ENCODE measurements around the gene ACACA. TPM values are rescaled to one million over a fixed set of nuclear protein-coding genes. Genes with fewer than 3 reads are reported as not detected.

The ACACA gene
- total and polyA plus RNA-seq, 9 donors = 10.9 to 104 (median 37.9) TPM

DNA sequence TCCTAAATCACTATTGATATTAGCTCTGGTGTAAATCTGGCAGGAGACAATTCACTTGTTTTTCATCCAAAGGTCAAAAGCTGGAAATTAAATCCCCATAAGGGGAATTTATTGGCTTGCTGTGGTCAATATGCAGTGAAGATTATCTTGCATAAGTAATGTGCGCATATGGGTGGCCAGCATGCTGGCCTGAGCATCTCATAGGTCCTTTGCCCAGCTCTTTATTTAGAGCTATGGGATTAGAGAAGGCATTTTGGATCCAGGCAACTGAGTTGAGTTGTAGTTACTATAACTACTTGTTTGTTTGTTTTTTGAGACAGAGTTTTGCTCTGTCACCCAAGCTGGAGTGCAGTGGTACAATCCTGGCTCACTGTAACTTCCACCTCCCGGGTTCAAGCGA is 347.1 kb downstream of the ACACA start:
- intact Hi-C loops (cut with DNase I) = loop anchor here in 1 of 4 donors (10.0 kb wide), 1 partner anchor 425 kb away; no protein-coding TSS in a partner anchor
- no peaks in the 10 kb centered on the region for H3K9me3 ChIP-seq
- TF ChIP-seq, protein P1, sequence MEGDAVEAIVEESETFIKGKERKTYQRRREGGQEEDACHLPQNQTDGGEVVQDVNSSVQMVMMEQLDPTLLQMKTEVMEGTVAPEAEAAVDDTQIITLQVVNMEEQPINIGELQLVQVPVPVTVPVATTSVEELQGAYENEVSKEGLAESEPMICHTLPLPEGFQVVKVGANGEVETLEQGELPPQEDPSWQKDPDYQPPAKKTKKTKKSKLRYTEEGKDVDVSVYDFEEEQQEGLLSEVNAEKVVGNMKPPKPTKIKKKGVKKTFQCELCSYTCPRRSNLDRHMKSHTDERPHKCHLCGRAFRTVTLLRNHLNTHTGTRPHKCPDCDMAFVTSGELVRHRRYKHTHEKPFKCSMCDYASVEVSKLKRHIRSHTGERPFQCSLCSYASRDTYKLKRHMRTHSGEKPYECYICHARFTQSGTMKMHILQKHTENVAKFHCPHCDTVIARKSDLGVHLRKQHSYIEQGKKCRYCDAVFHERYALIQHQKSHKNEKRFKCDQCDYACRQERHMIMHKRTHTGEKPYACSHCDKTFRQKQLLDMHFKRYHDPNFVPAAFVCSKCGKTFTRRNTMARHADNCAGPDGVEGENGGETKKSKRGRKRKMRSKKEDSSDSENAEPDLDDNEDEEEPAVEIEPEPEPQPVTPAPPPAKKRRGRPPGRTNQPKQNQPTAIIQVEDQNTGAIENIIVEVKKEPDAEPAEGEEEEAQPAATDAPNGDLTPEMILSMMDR (IDR thresholded peaks at IDR 0.05) = no peak
- TF ChIP-seq EP300 (IDR thresholded peaks at IDR 0.05) = no peak
- TF ChIP-seq POLR2A (IDR thresholded peaks at IDR 0.05) = no peak
- H3K4me1 ChIP-seq (ENCODE audit: insufficient read depth) = peaks cover 9% of the 10 kb centered on the region
- WGBS, 3 donors = 95 to 98% (median 97%) methylated on average over 3 of the region's 3 CpGs
- no peak overlapping the region for H3K4me3 ChIP-seq
- H3K27me3 ChIP-seq = no peaks in the 10 kb centered on the region
- no peak overlapping the region for H3K27ac ChIP-seq
- DNase-seq = no peak
- H3K36me3 ChIP-seq = no peaks in the 10 kb centered on the region

DNA sequence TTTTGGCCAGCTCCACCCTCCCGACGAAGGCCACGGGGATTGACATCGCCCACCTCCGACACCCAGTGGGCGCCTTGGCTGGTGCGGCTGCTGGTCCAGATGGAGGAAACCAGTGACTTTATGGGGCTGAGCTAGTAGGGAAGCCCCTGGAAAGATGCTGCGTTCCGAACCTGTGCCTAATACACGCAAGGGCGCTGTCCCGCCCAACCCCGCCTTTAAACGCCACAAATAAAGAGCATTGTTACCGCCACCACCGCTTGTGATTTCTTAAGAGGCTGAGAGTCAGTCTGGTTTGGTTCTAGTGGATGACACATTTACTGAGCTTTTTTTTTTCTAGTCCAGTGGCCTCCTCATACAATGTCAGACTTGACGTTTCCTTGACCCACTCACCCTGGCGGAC is 350.0 kb downstream of the ACACA start:
- intact Hi-C loops (cut with DNase I) = loop anchor here in 1 of 4 donors (10.0 kb wide), 1 partner anchor 422 kb away; no protein-coding TSS in a partner anchor

DNA sequence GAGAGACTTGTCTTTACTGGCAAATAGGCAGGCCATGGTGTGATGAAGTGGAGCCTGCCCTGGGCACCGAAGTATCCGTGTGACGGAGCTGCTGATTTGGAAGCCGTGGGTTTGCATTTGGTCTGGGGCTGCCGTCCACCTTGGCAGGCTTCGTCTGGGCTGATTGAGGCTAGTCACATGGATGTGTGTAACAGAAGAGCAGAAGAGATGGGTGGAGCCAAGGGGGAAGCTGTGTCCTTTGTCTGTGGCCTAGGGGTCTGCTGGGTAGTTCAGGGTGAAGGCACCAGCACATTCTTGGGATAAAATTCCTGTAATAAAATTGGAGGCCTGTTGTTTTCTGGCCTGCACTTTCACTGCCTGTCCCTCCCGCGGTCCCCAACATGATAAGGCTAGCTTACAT is 351.7 kb downstream of the ACACA start:
- no peak overlapping the region for H3K4me3 ChIP-seq
- no peaks in the 10 kb centered on the region for H3K27me3 ChIP-seq
- 90 to 93% (median 92%) methylated on average over 8 of the region's 8 CpGs for WGBS, 3 donors
- no peaks in the 10 kb centered on the region for H3K36me3 ChIP-seq
- DNase-seq = no peak
- intact Hi-C loops (cut with DNase I) = loop anchor here in 1 of 4 donors (10.0 kb wide), 1 partner anchor 420 kb away; no protein-coding TSS in a partner anchor
- H3K9me3 ChIP-seq = no peaks in the 10 kb centered on the region
- no peak for TF ChIP-seq EP300 (IDR thresholded peaks at IDR 0.05)
- TF ChIP-seq POLR2A (IDR thresholded peaks at IDR 0.05) = no peak
- TF ChIP-seq, protein P1 (IDR thresholded peaks at IDR 0.05) = no peak
- peaks cover 2% of the 10 kb centered on the region for H3K4me1 ChIP-seq (ENCODE audit: insufficient read depth)
- no peak overlapping the region for H3K27ac ChIP-seq

More for the DNA sequence above, 350.0 kb downstream of the ACACA start:
- no peak overlapping the region for H3K27ac ChIP-seq
- H3K4me3 ChIP-seq = no peak overlapping the region
- no peak for DNase-seq
- H3K27me3 ChIP-seq = no peaks in the 10 kb centered on the region
- no peaks in the 10 kb centered on the region for H3K36me3 ChIP-seq
- no peaks in the 10 kb centered on the region for H3K9me3 ChIP-seq
- H3K4me1 ChIP-seq (ENCODE audit: insufficient read depth) = peaks cover 2% of the 10 kb centered on the region
- TF ChIP-seq EP300 (IDR thresholded peaks at IDR 0.05) = no peak
- no peak for TF ChIP-seq POLR2A (IDR thresholded peaks at IDR 0.05)
- TF ChIP-seq, protein P1 (IDR thresholded peaks at IDR 0.05) = no peak
- 71 to 86% (median 77%) methylated on average over 18 of the region's 18 CpGs for WGBS, 3 donors

DNA sequence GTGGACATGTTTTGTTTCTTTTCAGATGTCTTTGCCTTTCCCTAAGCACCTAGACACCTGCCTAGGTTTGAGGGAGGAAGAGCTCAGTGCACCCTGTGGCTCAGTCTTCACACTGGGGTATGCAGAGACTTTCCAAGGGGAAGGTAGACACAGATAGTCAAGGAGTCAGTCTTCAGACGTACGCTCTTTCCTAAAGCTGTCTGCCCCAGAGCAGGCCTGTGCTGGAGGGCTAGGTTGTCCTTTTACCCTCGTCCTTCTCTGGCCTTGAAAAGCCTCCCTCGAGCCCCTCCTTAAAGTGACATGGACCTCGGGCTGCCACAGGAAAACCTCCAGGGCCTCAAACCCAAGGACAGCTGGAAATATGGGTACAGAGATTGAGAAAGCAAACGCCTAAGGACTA is 354.2 kb downstream of the ACACA start:
- intact Hi-C loops (cut with DNase I) = loop anchor here in 1 of 4 donors (10.0 kb wide), 1 partner anchor 418 kb away; no protein-coding TSS in a partner anchor
- WGBS, 3 donors = 69 to 87% (median 75%) methylated on average over 6 of the region's 6 CpGs
- no peak for DNase-seq
- H3K4me3 ChIP-seq = no peak overlapping the region
- H3K27me3 ChIP-seq = no peaks in the 10 kb centered on the region
- H3K27ac ChIP-seq = no peak overlapping the region
- no peaks in the 10 kb centered on the region for H3K36me3 ChIP-seq
- no peak for TF ChIP-seq EP300 (IDR thresholded peaks at IDR 0.05)
- no peak for TF ChIP-seq POLR2A (IDR thresholded peaks at IDR 0.05)
- TF ChIP-seq, protein P1 (IDR thresholded peaks at IDR 0.05) = no peak
- no peaks in the 10 kb centered on the region for H3K9me3 ChIP-seq
- H3K4me1 ChIP-seq (ENCODE audit: insufficient read depth) = peaks cover 2% of the 10 kb centered on the region

All from ovary (tissue), 9 donors.